Large intestine (tissue), 3 donors: ENCODE data around the gene POU2AF1. TPM values are rescaled to one million over a fixed set of nuclear protein-coding genes. Genes with fewer than 3 reads are reported as not detected.

Experiments
- DNase-seq, 2 donors: peaks; one replicate each; pipeline versions ENCODE4 v3.0.0 to v3.0.0-alpha.2; 2013
- H3K27ac ChIP-seq: one replicate; pipeline ENCODE4 v1.5.1; 2013; ENCODE audit warnings: low read length
- H3K27me3 ChIP-seq: 2 replicates; pipeline ENCODE4 v1.6.1; 2013; ENCODE audit warnings: low read length; ENCODE audit not compliant: control insufficient read depth, insufficient read depth
- H3K36me3 ChIP-seq: 2 replicates; pipeline ENCODE4 v1.6.1; 2013; ENCODE audit warnings: low read length; ENCODE audit not compliant: control insufficient read depth, insufficient read depth
- H3K4me1 ChIP-seq: one replicate; pipeline ENCODE4 v1.6.1; 2013; ENCODE audit warnings: low read length; ENCODE audit not compliant: control insufficient read depth, insufficient read depth
- H3K4me3 ChIP-seq: one replicate; pipeline ENCODE4 v1.5.1; 2013; ENCODE audit warnings: low read length
- H3K9me3 ChIP-seq: one replicate; pipeline ENCODE4 v1.6.1; 2013; ENCODE audit warnings: mild to moderate bottlenecking, low read depth, low read length, moderate library complexity; ENCODE audit not compliant: control insufficient read depth
- WGBS: methylation state at CpG from one replicate; pipeline ENCODE4 v1.1.5; 2013; ENCODE audit warnings: low lambda C conversion rate; ENCODE audit not compliant: insufficient coverage; 5-methylcytosine and 5-hydroxymethylcytosine counted together
- polyA plus RNA-seq: library from polyadenylated mRNA; unstranded; fragments of 120-200 nt; gene quantifications from one replicate; pipeline ENCODE4 v1.2.1, GENCODE V29; 2013

The POU2AF1 gene
- polyA plus RNA-seq, 1 donor, result 1.2 TPM

- Histone ChIP-seq H3K4me1 (peaks cover 5% of the 10 kb centered on the region), H3K36me3 (no peaks in the 10 kb centered on the region), H3K4me3 (no peak overlapping the region), H3K9me3 (no peaks in the 10 kb centered on the region), H3K27me3 (no peaks in the 10 kb centered on the region), H3K27ac (no peak overlapping the region)
- no peak for DNase-seq
- WGBS, result no CpG with 5 or more reads among the region's 4 CpGs
These were observed 9.3 kb upstream of the POU2AF1 start for GRCh38 chr11:111388420-111388819.

GRCh38 chr11:111387363-111387762 lies 8.3 kb upstream of the POU2AF1 start:
- peaks cover 5% of the 10 kb centered on the region for H3K4me1 ChIP-seq
- no peaks in the 10 kb centered on the region for H3K9me3 ChIP-seq
- H3K27me3 ChIP-seq, result no peaks in the 10 kb centered on the region
- DNase-seq, result peak; percentile 29 to 66
- H3K4me3 ChIP-seq, result no peak overlapping the region
- no CpG with 5 or more reads among the region's 2 CpGs for WGBS
- H3K36me3 ChIP-seq, result no peaks in the 10 kb centered on the region
- no peak overlapping the region for H3K27ac ChIP-seq

GRCh38 chr11:111386611-111387150 lies 7.6 kb upstream of the POU2AF1 start:
- no peaks in the 10 kb centered on the region for H3K36me3 ChIP-seq
- no peak overlapping the region for H3K4me3 ChIP-seq
- no peak overlapping the region for H3K27ac ChIP-seq
- WGBS, result 89% methylated on average over 1 of the region's 4 CpGs
- H3K4me1 ChIP-seq, result peaks cover 5% of the 10 kb centered on the region
- H3K9me3 ChIP-seq, result no peaks in the 10 kb centered on the region
- H3K27me3 ChIP-seq, result no peaks in the 10 kb centered on the region
- DNase-seq, result no peak

- Histone ChIP-seq H3K4me3 (no peak overlapping the region), H3K4me1 (peaks cover 19% of the 10 kb centered on the region), H3K27me3 (no peaks in the 10 kb centered on the region), H3K27ac (no peak overlapping the region), H3K9me3 (peaks cover under 1% of the 10 kb centered on the region), H3K36me3 (no peaks in the 10 kb centered on the region)
- WGBS, result 100% methylated on average over 1 of the region's 1 CpG
- no peak for DNase-seq
These were observed 5.4 kb upstream of the POU2AF1 start for GRCh38 chr11:111384494-111384893.

GRCh38 chr11:111382451-111382850 lies 3.4 kb upstream of the POU2AF1 start:
- Histone ChIP-seq H3K4me1 (peaks cover 17% of the 10 kb centered on the region), H3K27me3 (no peaks in the 10 kb centered on the region), H3K27ac (no peak overlapping the region), H3K4me3 (no peak overlapping the region), H3K9me3 (peaks cover 4% of the 10 kb centered on the region), H3K36me3 (no peaks in the 10 kb centered on the region)
- DNase-seq, result no peak
- WGBS, result 100% methylated on average over 1 of the region's 2 CpGs

GRCh38 chr11:111379602-111380136 lies 594 bp upstream of the POU2AF1 start:
- 100% methylated on average over 1 of the region's 14 CpGs for WGBS
- DNase-seq, result no peak

GRCh38 chr11:111378185-111378860 lies 752 bp downstream of the POU2AF1 start:
- no peaks in the 10 kb centered on the region for H3K36me3 ChIP-seq
- peaks cover 4% of the 10 kb centered on the region for H3K9me3 ChIP-seq
- no peaks in the 10 kb centered on the region for H3K27me3 ChIP-seq
- no peak overlapping the region for H3K4me3 ChIP-seq
- DNase-seq, result no peak
- no peak overlapping the region for H3K27ac ChIP-seq
- 93% methylated on average over 2 of the region's 8 CpGs for WGBS
- peaks cover 14% of the 10 kb centered on the region for H3K4me1 ChIP-seq

More at GRCh38 chr11:111379602-111380136, 594 bp upstream of the POU2AF1 start:
- Histone ChIP-seq H3K27me3 (no peaks in the 10 kb centered on the region), H3K9me3 (peaks cover 4% of the 10 kb centered on the region), H3K36me3 (no peaks in the 10 kb centered on the region), H3K4me3 (no peak overlapping the region), H3K27ac (peak overlapping the region; percentile 45), H3K4me1 (peaks cover 14% of the 10 kb centered on the region)

- H3K27me3 ChIP-seq, result no peaks in the 10 kb centered on the region
- peaks cover 10% of the 10 kb centered on the region for H3K4me1 ChIP-seq
- no peak overlapping the region for H3K4me3 ChIP-seq
- no peaks in the 10 kb centered on the region for H3K36me3 ChIP-seq
- WGBS, result 100% methylated on average over 1 of the region's 3 CpGs
- H3K27ac ChIP-seq, result peak overlapping the region; percentile 47
- DNase-seq, result peak; percentile 66 to 77
- peaks cover 4% of the 10 kb centered on the region for H3K9me3 ChIP-seq
These were observed 2.7 kb downstream of the POU2AF1 start for GRCh38 chr11:111376181-111376871.

GRCh38 chr11:111373590-111373989 lies 5.5 kb downstream of the POU2AF1 start:
- no peak overlapping the region for H3K27ac ChIP-seq
- H3K36me3 ChIP-seq, result no peaks in the 10 kb centered on the region
- no peaks in the 10 kb centered on the region for H3K4me1 ChIP-seq
- H3K27me3 ChIP-seq, result no peaks in the 10 kb centered on the region
- DNase-seq, result no peak
- H3K4me3 ChIP-seq, result no peak overlapping the region
- H3K9me3 ChIP-seq, result no peaks in the 10 kb centered on the region
- WGBS, result no CpG with 5 or more reads among the region's 1 CpG

- Histone ChIP-seq H3K27ac (no peak overlapping the region), H3K4me3 (no peak overlapping the region), H3K4me1 (no peaks in the 10 kb centered on the region), H3K36me3 (no peaks in the 10 kb centered on the region), H3K27me3 (no peaks in the 10 kb centered on the region), H3K9me3 (no peaks in the 10 kb centered on the region)
- WGBS, result no CpG with 5 or more reads among the region's 2 CpGs
- DNase-seq, result no peak
These were observed 6.5 kb downstream of the POU2AF1 start for GRCh38 chr11:111372538-111372937.
